SJSA1 (cell line): ENCODE results near the gene RP9. TPM values are rescaled to one million over a fixed set of nuclear protein-coding genes. Genes with fewer than 3 reads are reported as not detected.

ENCODE experiments used
- DNase-seq, 2 experiments: peaks; one replicate each; pipeline ENCODE4 v3.0.0-alpha.2; 2015 to 2020; ENCODE audit warnings: low spot score in 2 of 2, low read depth in 1 of 2
- H3K27ac ChIP-seq: fragments of 250-450 bp; sonication (Bioruptor Pico); 2 replicates; pipeline ENCODE4 v1.5.1; 2020; ENCODE audit warnings: mild to moderate bottlenecking, moderate library complexity
- H3K27me3 ChIP-seq: fragments of 250-450 bp; sonication (Bioruptor Pico); replicated peaks from 2 replicates; pipeline ENCODE4 v1.5.1; 2020; ENCODE audit warnings: mild to moderate bottlenecking, moderate library complexity
- H3K36me3 ChIP-seq: fragments of 250-450 bp; sonication (Bioruptor Pico); 2 replicates; pipeline ENCODE4 v1.5.1; 2020; ENCODE audit warnings: mild to moderate bottlenecking
- H3K4me1 ChIP-seq: fragments of 250-450 bp; sonication (Bioruptor Pico); replicated peaks from 2 replicates; pipeline ENCODE4 v1.6.1; 2021; ENCODE audit warnings: mild to moderate bottlenecking
- H3K4me3 ChIP-seq: fragments of 250-450 bp; sonication (Bioruptor Pico); 2 replicates; pipeline ENCODE4 v1.5.1; 2020; ENCODE audit warnings: mild to moderate bottlenecking
- H3K9me3 ChIP-seq: fragments of 250-450 bp; sonication (Bioruptor Pico); replicated peaks from 2 replicates; pipeline ENCODE4 v1.5.1; 2020; ENCODE audit warnings: mild to moderate bottlenecking
- total RNA-seq: library from RNA; depleted of rRNA; stranded (reverse); fragments of >200 nt; shearing (Covaris generic); gene quantifications from 2 replicates; pipeline ENCODE4 v1.2.3, GENCODE V29; 2014

RP9 gene
- total RNA-seq, 1 experiment from 2014 or later = 16.0 TPM

GRCh38 chr7:33067921-33068320 lies 41.3 kb downstream of the RP9 start:
- Histone ChIP-seq H3K27ac (no peak overlapping the region), H3K4me3 (no peak overlapping the region), H3K9me3 (peaks cover 8% of the 10 kb centered on the region; the same call in 1 of the 2 replicates), H3K4me1 (peaks cover 16% of the 10 kb centered on the region), H3K36me3 (no peaks in the 10 kb centered on the region), H3K27me3 (no peaks in the 10 kb centered on the region)
- no peak for DNase-seq

- Histone ChIP-seq H3K4me3 (no peak overlapping the region), H3K27me3 (no peaks in the 10 kb centered on the region), H3K36me3 (peaks cover 5% of the 10 kb centered on the region), H3K27ac (no peak overlapping the region), H3K9me3 (peaks cover 8% of the 10 kb centered on the region; the same call in 1 of the 2 replicates), H3K4me1 (peaks cover 4% of the 10 kb centered on the region)
- no peak for DNase-seq
These were observed 42.4 kb downstream of the RP9 start for GRCh38 chr7:33066771-33067170.

GRCh38 chr7:33065981-33066380 lies 43.2 kb downstream of the RP9 start:
- Histone ChIP-seq H3K4me3 (no peak overlapping the region), H3K36me3 (peaks cover 5% of the 10 kb centered on the region), H3K27me3 (no peaks in the 10 kb centered on the region), H3K27ac (no peak overlapping the region), H3K9me3 (peaks cover 8% of the 10 kb centered on the region; the same call in 1 of the 2 replicates), H3K4me1 (peaks cover 5% of the 10 kb centered on the region)
- DNase-seq = no peak

- peak; percentile 94 to 99 for DNase-seq
- no peaks in the 10 kb centered on the region for H3K27me3 ChIP-seq
- H3K9me3 ChIP-seq = peaks cover 3% of the 10 kb centered on the region; the same call in 1 of the 2 replicates
- peaks cover 11% of the 10 kb centered on the region for H3K36me3 ChIP-seq
- H3K27ac ChIP-seq = peak overlapping the region; percentile 81
- H3K4me3 ChIP-seq = peak overlapping the region; percentile 91
- H3K4me1 ChIP-seq = peaks cover 5% of the 10 kb centered on the region
These were observed 46.3 kb downstream of the RP9 start for GRCh38 chr7:33062782-33063443.

GRCh38 chr7:33062023-33062781 lies 47.0 kb downstream of the RP9 start, which contains the start of gene NT5C3A:
TSS of gene NT5C3A (minus strand) at chr7:33062776. CDS start at chr7:33062705, 71 bp downstream.
- Histone ChIP-seq H3K27ac (peak within 1 kb of the TSS; percentile 81), H3K4me3 (peak within 1 kb of the TSS; percentile 91), H3K27me3 (no peaks in the 10 kb centered on the region), H3K9me3 (peaks cover 3% of the 10 kb centered on the region; the same call in 1 of the 2 replicates), H3K36me3 (peaks cover 11% of the 10 kb centered on the region), H3K4me1 (peaks cover 5% of the 10 kb centered on the region)
- peak in 1 of 2 experiments; percentile 81 for DNase-seq

GRCh38 chr7:33061282-33061937 lies 47.8 kb downstream of the RP9 start:
- H3K9me3 ChIP-seq = peaks cover 3% of the 10 kb centered on the region; the same call in 1 of the 2 replicates
- H3K36me3 ChIP-seq = peaks cover 11% of the 10 kb centered on the region
- H3K4me3 ChIP-seq = peak overlapping the region; percentile 91
- no peaks in the 10 kb centered on the region for H3K27me3 ChIP-seq
- H3K27ac ChIP-seq = no peak overlapping the region
- DNase-seq = no peak
- peaks cover 5% of the 10 kb centered on the region for H3K4me1 ChIP-seq

- H3K27ac ChIP-seq = no peak overlapping the region
- H3K4me1 ChIP-seq = peaks cover 14% of the 10 kb centered on the region
- H3K36me3 ChIP-seq = peaks cover 11% of the 10 kb centered on the region
- H3K27me3 ChIP-seq = no peaks in the 10 kb centered on the region
- H3K4me3 ChIP-seq = no peak overlapping the region
- no peaks in the 10 kb centered on the region for H3K9me3 ChIP-seq
- DNase-seq = no peak
These were observed 49.6 kb downstream of the RP9 start for GRCh38 chr7:33059635-33060034.

- Histone ChIP-seq H3K4me3 (no peak overlapping the region), H3K4me1 (peaks cover 24% of the 10 kb centered on the region), H3K27me3 (no peaks in the 10 kb centered on the region), H3K36me3 (peaks cover 10% of the 10 kb centered on the region), H3K9me3 (no peaks in the 10 kb centered on the region), H3K27ac (no peak overlapping the region)
- no peak for DNase-seq
These were observed 54.0 kb downstream of the RP9 start for GRCh38 chr7:33055158-33055557.

GRCh38 chr7:33054261-33054964 lies 54.8 kb downstream of the RP9 start:
- H3K4me1 ChIP-seq = peaks cover 24% of the 10 kb centered on the region
- DNase-seq = no peak
- H3K27me3 ChIP-seq = no peaks in the 10 kb centered on the region
- H3K9me3 ChIP-seq = no peaks in the 10 kb centered on the region
- H3K4me3 ChIP-seq = no peak overlapping the region
- peak overlapping the region; percentile 9; the same call in 1 of the 2 replicates for H3K27ac ChIP-seq
- peaks cover 5% of the 10 kb centered on the region for H3K36me3 ChIP-seq

- no peak overlapping the region for H3K4me3 ChIP-seq
- H3K4me1 ChIP-seq = peaks cover 24% of the 10 kb centered on the region
- peaks cover 4% of the 10 kb centered on the region; the same call in 1 of the 2 replicates for H3K36me3 ChIP-seq
- no peak for DNase-seq
- no peak overlapping the region for H3K27ac ChIP-seq
- no peaks in the 10 kb centered on the region for H3K27me3 ChIP-seq
- H3K9me3 ChIP-seq = no peaks in the 10 kb centered on the region
These were observed 55.5 kb downstream of the RP9 start for GRCh38 chr7:33053721-33054120.

GRCh38 chr7:33050535-33051318 lies 58.5 kb downstream of the RP9 start:
- H3K4me1 ChIP-seq = peaks cover 21% of the 10 kb centered on the region
- H3K9me3 ChIP-seq = no peaks in the 10 kb centered on the region
- H3K27me3 ChIP-seq = no peaks in the 10 kb centered on the region
- H3K36me3 ChIP-seq = peaks cover 4% of the 10 kb centered on the region; the same call in 1 of the 2 replicates
- no peak overlapping the region for H3K27ac ChIP-seq
- DNase-seq = peak in 1 of 2 experiments; percentile 53
- H3K4me3 ChIP-seq = no peak overlapping the region

GRCh38 chr7:33048704-33049103 lies 60.5 kb downstream of the RP9 start:
- Histone ChIP-seq H3K27me3 (no peaks in the 10 kb centered on the region), H3K36me3 (peaks cover 4% of the 10 kb centered on the region; the same call in 1 of the 2 replicates), H3K27ac (no peak overlapping the region), H3K4me1 (peaks cover 6% of the 10 kb centered on the region), H3K4me3 (no peak overlapping the region), H3K9me3 (no peaks in the 10 kb centered on the region)
- DNase-seq = no peak
